HG02970 (cell line): ENCODE measurements around the gene FOXC1.

Source experiments
- ATAC-seq: cut with Tn5 transposase; IDR thresholded peaks from one replicate; pipeline ENCODE4 v1.9.1; 2021; ENCODE audit warnings: mild to moderate bottlenecking, moderate library complexity, moderate number of reproducible peaks; ENCODE audit not compliant: unreplicated experiment, low FRiP score

Gene FOXC1

GRCh38 chr6:1598886-1599285 is 10.8 kb upstream of the FOXC1 start:
- no peak for ATAC-seq

- ATAC-seq = no peak
These were observed 10.2 kb upstream of the FOXC1 start for GRCh38 chr6:1599469-1599868.

- ATAC-seq = no peak
These were observed 9.5 kb upstream of the FOXC1 start for GRCh38 chr6:1600063-1600763.

GRCh38 chr6:1600764-1601157 is 9.0 kb upstream of the FOXC1 start:
- no peak for ATAC-seq

- no peak for ATAC-seq
These were observed 8.3 kb upstream of the FOXC1 start for GRCh38 chr6:1601158-1602048.

- no peak for ATAC-seq
These were observed 7.5 kb upstream of the FOXC1 start for GRCh38 chr6:1602049-1602713.

GRCh38 chr6:1603708-1604107 is 6.0 kb upstream of the FOXC1 start:
- ATAC-seq = no peak

- no peak for ATAC-seq
These were observed 5.3 kb upstream of the FOXC1 start for GRCh38 chr6:1604158-1605003.

GRCh38 chr6:1605004-1605892 is 4.5 kb upstream of the FOXC1 start:
- ATAC-seq = no peak

GRCh38 chr6:1605893-1606779 is 3.6 kb upstream of the FOXC1 start:
- no peak for ATAC-seq

GRCh38 chr6:1606780-1607515 is 2.8 kb upstream of the FOXC1 start:
- no peak for ATAC-seq

- ATAC-seq = no peak
These were observed 2.0 kb upstream of the FOXC1 start for GRCh38 chr6:1607516-1608221.

GRCh38 chr6:1608222-1609040 is 1.3 kb upstream of the FOXC1 start:
- ATAC-seq = no peak

GRCh38 chr6:1609041-1609647 is 571 bp upstream of the FOXC1 start:
- ATAC-seq = no peak

GRCh38 chr6:1610497-1611321 is 994 bp downstream of the FOXC1 start:
- no peak for ATAC-seq
